Small intestine (tissue), 7 donors: Measurements from ENCODE around the gene C19orf25. TPM values are rescaled to one million over a fixed set of nuclear protein-coding genes. Genes with fewer than 3 reads are reported as not detected.

Experiments
- DNase-seq, 2 donors: peaks; one replicate each; pipeline versions ENCODE4 v3.0.0 to v3.0.0-alpha.2; 2013
- FAIRE-seq: peaks from 2 replicates; lab custom pipeline; 2012; peaks lifted over from hg19 to GRCh38; lab: Jason Lieb, UNC
- H3K27ac ChIP-seq, 3 donors: one replicate each; pipeline ENCODE4 v1.5.1; 2013; ENCODE audit warnings: low read length in 2 of 3, mild to moderate bottlenecking in 2 of 3, control low read depth in 1 of 3, inconsistent platforms in 1 of 3, low read depth in 1 of 3, moderate library complexity in 1 of 3
- H3K27me3 ChIP-seq, 3 donors: one replicate each; pipeline ENCODE4 v1.6.1; 2013; ENCODE audit warnings: low read length in 3 of 3, inconsistent platforms in 1 of 3; ENCODE audit not compliant: control insufficient read depth in 3 of 3, insufficient read depth in 3 of 3
- H3K36me3 ChIP-seq, 3 donors: one replicate each; pipeline ENCODE4 v1.6.1; 2013; ENCODE audit warnings: low read length in 3 of 3, inconsistent platforms in 1 of 3, low read depth in 1 of 3, mild to moderate bottlenecking in 1 of 3, moderate library complexity in 1 of 3; ENCODE audit not compliant: control insufficient read depth in 3 of 3, insufficient read depth in 2 of 3
- H3K4me1 ChIP-seq, 3 donors: one replicate each; pipeline ENCODE4 v1.6.1; 2013; ENCODE audit warnings: low read length in 2 of 3, inconsistent platforms in 1 of 3, low read depth in 1 of 3, mild to moderate bottlenecking in 1 of 3, moderate library complexity in 1 of 3; ENCODE audit not compliant: control insufficient read depth in 3 of 3, insufficient read depth in 2 of 3
- H3K4me3 ChIP-seq, 3 donors: one replicate each; pipeline ENCODE4 v1.5.1; 2013; ENCODE audit warnings: low read length in 3 of 3, control low read depth in 1 of 3, inconsistent platforms in 1 of 3, low read depth in 1 of 3, mild to moderate bottlenecking in 1 of 3, moderate library complexity in 1 of 3
- H3K9me3 ChIP-seq, 2 donors: one replicate each; pipeline ENCODE4 v1.6.1; 2013; ENCODE audit warnings: low read depth in 1 of 2, low read length in 1 of 2; ENCODE audit not compliant: control insufficient read depth in 2 of 2, insufficient read depth in 1 of 2
- WGBS, 3 donors: extraction: QIAGEN DNeasy Blood & Tissue Kit; methylation state at CpG; one replicate each; pipeline ENCODE4 v1.1.7; 2013; 5-methylcytosine and 5-hydroxymethylcytosine counted together
- polyA plus RNA-seq, 4 donors: library from polyadenylated mRNA; stranded (reverse) in 3 of 4; unstranded in 1 of 4; fragments of 200-250 nt in 3 of 4; fragments of 120-200 nt in 1 of 4; gene quantifications; one replicate each; pipeline versions ENCODE4 v1.2.1 to v1.2.3, GENCODE V29; 2013
- donor health status: healthy with polysubstance abuse.
- donor health status: control.
- donor health status: control.
- donor health status: Bipolar disorder and iron deficiency.
- donor health status: healthy.

C19orf25 gene
- polyA plus RNA-seq, 4 donors = 32.0 to 62.1 (median 52.8) TPM

GRCh38 chr19:1427221-1427920, 51.6 kb downstream of the C19orf25 start:
- FAIRE-seq (no peak), DNase-seq (no peak)
- Histone ChIP-seq H3K36me3 (peaks cover 18 to 98% (median 20%) of the 10 kb centered on the region in 3 donors), H3K4me3 (no peak overlapping the region), H3K9me3 (no peaks in the 10 kb centered on the region), H3K27ac (no peak overlapping the region), H3K4me1 (peaks cover 0 to 35% (median 0%) of the 10 kb centered on the region in 3 donors), H3K27me3 (no peaks in the 10 kb centered on the region)
- 94% methylated on average over 27 of the region's 27 CpGs for WGBS, 3 donors

GRCh38 chr19:1426736-1427135, 52.3 kb downstream of the C19orf25 start:
- Histone ChIP-seq H3K4me1 (peaks cover 0 to 35% (median 0%) of the 10 kb centered on the region in 3 donors), H3K4me3 (no peak overlapping the region), H3K9me3 (no peaks in the 10 kb centered on the region), H3K36me3 (peaks cover 18 to 98% (median 20%) of the 10 kb centered on the region in 3 donors), H3K27me3 (no peaks in the 10 kb centered on the region), H3K27ac (no peak overlapping the region)
- no peak for DNase-seq
- no peak for FAIRE-seq
- 83 to 87% (median 86%) methylated on average over 9 of the region's 9 CpGs for WGBS, 3 donors

GRCh38 chr19:1425902-1426301, 53.1 kb downstream of the C19orf25 start:
- FAIRE-seq = no peak

GRCh38 chr19:1425102-1425837, 53.7 kb downstream of the C19orf25 start:
- Histone ChIP-seq H3K27me3 (no peaks in the 10 kb centered on the region), H3K9me3 (no peaks in the 10 kb centered on the region), H3K36me3 (peaks cover 17 to 99% (median 17%) of the 10 kb centered on the region in 3 donors), H3K4me1 (peaks cover 0 to 35% (median 0%) of the 10 kb centered on the region in 3 donors), H3K27ac (peak overlapping the region in 1 of 3 donors; percentile 84), H3K4me3 (no peak overlapping the region)
- DNase-seq = peak in 1 of 2 donors; percentile 68
- 89 to 91% (median 89%) methylated on average over 33 of the region's 33 CpGs for WGBS, 3 donors
- FAIRE-seq = no peak

More at GRCh38 chr19:1425902-1426301, 53.1 kb downstream of the C19orf25 start:
- WGBS, 3 donors = 93 to 94% (median 93%) methylated on average over 14 of the region's 14 CpGs
- Histone ChIP-seq H3K4me1 (peaks cover 0 to 35% (median 0%) of the 10 kb centered on the region in 3 donors), H3K4me3 (no peak overlapping the region), H3K9me3 (no peaks in the 10 kb centered on the region), H3K27me3 (no peaks in the 10 kb centered on the region), H3K36me3 (peaks cover 17 to 98% (median 17%) of the 10 kb centered on the region in 3 donors), H3K27ac (no peak overlapping the region)
- DNase-seq = no peak

- H3K9me3 ChIP-seq = no peaks in the 10 kb centered on the region
- peak overlapping the region; percentile 5 to 84 (median 36) for H3K27ac ChIP-seq
- no peak for FAIRE-seq
- H3K36me3 ChIP-seq = peaks cover 14 to 98% (median 17%) of the 10 kb centered on the region in 3 donors
- WGBS, 3 donors = 57 to 72% (median 66%) methylated on average over 35 to 40 of the region's 42 CpGs
- H3K4me3 ChIP-seq = peak overlapping the region in 1 of 3 donors; percentile 5
- H3K4me1 ChIP-seq = peaks cover 0 to 29% (median 0%) of the 10 kb centered on the region in 3 donors
- H3K27me3 ChIP-seq = no peaks in the 10 kb centered on the region
- DNase-seq = peak; percentile 88 to 93
These were observed 54.6 kb downstream of the C19orf25 start for GRCh38 chr19:1424192-1424955.

- no peaks in the 10 kb centered on the region for H3K27me3 ChIP-seq
These were observed 55.4 kb downstream of the C19orf25 start for GRCh38 chr19:1423436-1424191.

More at GRCh38 chr19:1423436-1424191, 55.4 kb downstream of the C19orf25 start:
- WGBS, 3 donors = 88 to 93% (median 91%) methylated on average over 39 to 40 of the region's 40 CpGs
- peak overlapping the region in 1 of 3 donors; percentile 47 for H3K27ac ChIP-seq
- DNase-seq (no peak), FAIRE-seq (no peak)
- peaks cover 0 to 32% (median 0%) of the 10 kb centered on the region in 3 donors for H3K4me1 ChIP-seq
- H3K4me3 ChIP-seq = no peak overlapping the region
- H3K36me3 ChIP-seq = peaks cover 17 to 98% (median 18%) of the 10 kb centered on the region in 3 donors
- no peaks in the 10 kb centered on the region for H3K9me3 ChIP-seq
